Measurements from ENCODE around the gene SZT2. TPM values are rescaled to one million over a fixed set of nuclear protein-coding genes. Genes with fewer than 3 reads are reported as not detected.

Gene SZT2
- total RNA-seq, 1 experiment from 2014 or later, result 29.0 TPM

GRCh38 chr1:43363935-43364525 is 25.7 kb upstream of the SZT2 start:
- POLR2A ChIA-PET, result interaction anchor here (0.6 to 0.7 kb wide), 2 partner anchors 25 to 212 kb away, joined by 3 to 5 read pairs; partner anchors contain the start of genes MED8 and SZT2
- intact Hi-C loops (cut with micrococcal nuclease; ENCODE audit: unreplicated experiment), result no loop called here
- H3K4me3 Mint-ChIP-seq (ENCODE audit: unreplicated experiment), result no peak overlapping the region
- no peaks in the 10 kb centered on the region for H3K9me3 Mint-ChIP-seq (ENCODE audit: unreplicated experiment)
- no peak for TF ChIP-seq CTCF (IDR thresholded peaks at IDR 0.05; ENCODE audit: insufficient read depth in 1 of 2, low read depth in 1 of 2, low read length in 1 of 2, severe bottlenecking in 1 of 2, unreplicated experiment in 1 of 2)
- TSS peak; percentile 21 for BruUV-seq (replicated peaks)
- peaks cover 48% of the 10 kb centered on the region for H3K4me1 Mint-ChIP-seq (ENCODE audit: low read depth, unreplicated experiment)
- Histone ChIP-seq H3K36me3 (ENCODE audit: control insufficient read depth, insufficient read depth, low read length) (peaks cover 7% of the 10 kb centered on the region), H3K9me3 (no peaks in the 10 kb centered on the region), H3K4me3 (ENCODE audit: low read depth, low read length) (no peak overlapping the region), H3K4me1 (peaks cover 45% of the 10 kb centered on the region), H3K27me3 (replicated peaks; ENCODE audit: control insufficient read depth, insufficient read depth, low read length) (no peaks in the 10 kb centered on the region)
- CTCF ChIA-PET, result no interaction called here
- peaks cover 70% of the 10 kb centered on the region for H3K36me3 Mint-ChIP-seq (ENCODE audit: insufficient read depth, unreplicated experiment)
- DNase-seq, result no peak
- H3K27me3 Mint-ChIP-seq (ENCODE audit: insufficient read depth, unreplicated experiment), result no peaks in the 10 kb centered on the region
- H3K27ac Mint-ChIP-seq (ENCODE audit: unreplicated experiment), result no peak overlapping the region

GRCh38 chr1:43365678-43366077 is 24.0 kb upstream of the SZT2 start:
- ChIA-PET POLR2A (interaction anchor here (0.6 kb wide), 2 partner anchors 8 to 134 kb away, joined by 3 to 4 read pairs; no protein-coding TSS in a partner anchor), CTCF (no interaction called here)
- H3K4me3 Mint-ChIP-seq (ENCODE audit: unreplicated experiment), result peak overlapping the region; percentile 79
- H3K27me3 Mint-ChIP-seq (ENCODE audit: insufficient read depth, unreplicated experiment), result no peaks in the 10 kb centered on the region
- peak overlapping the region; percentile 8 for H3K4me3 ChIP-seq (ENCODE audit: low read depth, low read length)
- H3K4me1 Mint-ChIP-seq (ENCODE audit: low read depth, unreplicated experiment), result peaks cover 38% of the 10 kb centered on the region
- peaks cover 53% of the 10 kb centered on the region for H3K36me3 Mint-ChIP-seq (ENCODE audit: insufficient read depth, unreplicated experiment)
- H3K9me3 Mint-ChIP-seq (ENCODE audit: unreplicated experiment), result no peaks in the 10 kb centered on the region
- H3K4me1 ChIP-seq, result peaks cover 36% of the 10 kb centered on the region
- intact Hi-C loops (cut with micrococcal nuclease; ENCODE audit: unreplicated experiment), result loop anchor here (1.0 kb wide), 1 partner anchor 7 kb away; the partner anchor contains the start of gene CDC20
- H3K36me3 ChIP-seq (ENCODE audit: control insufficient read depth, insufficient read depth, low read length), result peaks cover 4% of the 10 kb centered on the region
- BruUV-seq (replicated peaks), result no TSS peak
- no peak for DNase-seq
- H3K27me3 ChIP-seq (replicated peaks; ENCODE audit: control insufficient read depth, insufficient read depth, low read length), result no peaks in the 10 kb centered on the region
- peak overlapping the region; percentile 91 for H3K27ac Mint-ChIP-seq (ENCODE audit: unreplicated experiment)
- TF ChIP-seq CTCF (IDR thresholded peaks at IDR 0.05; ENCODE audit: insufficient read depth in 1 of 2, low read depth in 1 of 2, low read length in 1 of 2, severe bottlenecking in 1 of 2, unreplicated experiment in 1 of 2), result no peak
- no peaks in the 10 kb centered on the region for H3K9me3 ChIP-seq

- Mint-ChIP-seq H3K27me3 (ENCODE audit: insufficient read depth, unreplicated experiment) (no peaks in the 10 kb centered on the region), H3K27ac (ENCODE audit: unreplicated experiment) (peak overlapping the region; percentile 91), H3K4me3 (ENCODE audit: unreplicated experiment) (peak overlapping the region; percentile 79), H3K4me1 (ENCODE audit: low read depth, unreplicated experiment) (peaks cover 33% of the 10 kb centered on the region), H3K36me3 (ENCODE audit: insufficient read depth, unreplicated experiment) (peaks cover 49% of the 10 kb centered on the region), H3K9me3 (ENCODE audit: unreplicated experiment) (no peaks in the 10 kb centered on the region)
- Histone ChIP-seq H3K9me3 (no peaks in the 10 kb centered on the region), H3K4me3 (ENCODE audit: low read depth, low read length) (peak overlapping the region; percentile 76), H3K27me3 (replicated peaks; ENCODE audit: control insufficient read depth, insufficient read depth, low read length) (no peaks in the 10 kb centered on the region), H3K36me3 (ENCODE audit: control insufficient read depth, insufficient read depth, low read length) (peaks cover 4% of the 10 kb centered on the region), H3K4me1 (peaks cover 36% of the 10 kb centered on the region)
- ChIA-PET CTCF (interaction anchor here (3.1 kb wide), 1 partner anchor 8 kb away, joined by 36 read pairs; the partner anchor contains the start of gene CDC20), POLR2A (interaction anchor here (0.6 to 0.8 kb wide), 4 partner anchors 8 to 134 kb away, joined by 3 to 11 read pairs (median 6); partner anchors contain the start of gene C1orf210)
- DNase-seq, result peak; percentile 83 to 86
- TF ChIP-seq CTCF (IDR thresholded peaks at IDR 0.05; ENCODE audit: insufficient read depth in 1 of 2, low read depth in 1 of 2, low read length in 1 of 2, severe bottlenecking in 1 of 2, unreplicated experiment in 1 of 2), result no peak
- BruUV-seq (replicated peaks), result no TSS peak
- intact Hi-C loops (cut with micrococcal nuclease; ENCODE audit: unreplicated experiment), result loop anchor here (1.0 kb wide), 1 partner anchor 8 kb away; the partner anchor contains the start of gene CDC20
Observed at GRCh38 chr1:43366179-43366578, 23.5 kb upstream of the SZT2 start.

Measured in Caco-2 (cell line).